MM.1S (cell line): ENCODE results near the gene COA3.

ENCODE experiments used
- EZH2 ChIP-seq: fragments of 300-600 bp; sonication (generic); optimal IDR thresholded peaks from 2 replicates; pipeline ENCODE3; 2017; ENCODE audit warnings: low read depth, mild to moderate bottlenecking, antibody characterized with exemption, low read length, mixed read lengths
- EZH2phosphoT487 ChIP-seq: fragments of 300-600 bp; sonication (generic); IDR thresholded peaks from 2 replicates; pipeline ENCODE4 v1.6.1; 2018; ENCODE audit warnings: antibody characterized with exemption, low read length
- TF ChIP-seq, protein P1 (sequence below): fragments of 300-600 bp; sonication (generic); IDR thresholded peaks from 2 replicates; pipeline ENCODE4 v1.5.1; 2016; ENCODE audit warnings: antibody characterized with exemption, low read length, mixed read lengths

DNA sequence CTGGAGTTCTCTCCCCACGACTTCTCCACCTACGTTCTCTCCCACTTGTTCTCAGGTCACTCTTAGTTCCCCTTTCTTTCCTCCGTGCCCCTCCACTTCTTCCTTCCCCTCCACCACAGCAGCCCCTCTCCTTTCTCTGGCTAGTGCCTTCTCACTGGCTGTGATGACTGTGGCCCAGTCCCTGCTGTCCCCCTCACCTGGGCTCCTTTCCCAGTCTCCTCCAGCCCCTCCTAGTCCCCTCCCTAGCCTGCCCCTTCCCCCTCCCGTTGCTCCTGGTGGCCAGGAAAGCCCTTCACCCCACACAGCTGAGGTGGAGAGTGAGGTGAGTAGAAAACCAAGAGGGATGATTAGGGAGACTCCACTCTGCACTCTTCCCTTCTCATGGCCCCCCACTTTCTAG, 3.4 kb downstream of the COA3 start:
- TF ChIP-seq, protein P1, sequence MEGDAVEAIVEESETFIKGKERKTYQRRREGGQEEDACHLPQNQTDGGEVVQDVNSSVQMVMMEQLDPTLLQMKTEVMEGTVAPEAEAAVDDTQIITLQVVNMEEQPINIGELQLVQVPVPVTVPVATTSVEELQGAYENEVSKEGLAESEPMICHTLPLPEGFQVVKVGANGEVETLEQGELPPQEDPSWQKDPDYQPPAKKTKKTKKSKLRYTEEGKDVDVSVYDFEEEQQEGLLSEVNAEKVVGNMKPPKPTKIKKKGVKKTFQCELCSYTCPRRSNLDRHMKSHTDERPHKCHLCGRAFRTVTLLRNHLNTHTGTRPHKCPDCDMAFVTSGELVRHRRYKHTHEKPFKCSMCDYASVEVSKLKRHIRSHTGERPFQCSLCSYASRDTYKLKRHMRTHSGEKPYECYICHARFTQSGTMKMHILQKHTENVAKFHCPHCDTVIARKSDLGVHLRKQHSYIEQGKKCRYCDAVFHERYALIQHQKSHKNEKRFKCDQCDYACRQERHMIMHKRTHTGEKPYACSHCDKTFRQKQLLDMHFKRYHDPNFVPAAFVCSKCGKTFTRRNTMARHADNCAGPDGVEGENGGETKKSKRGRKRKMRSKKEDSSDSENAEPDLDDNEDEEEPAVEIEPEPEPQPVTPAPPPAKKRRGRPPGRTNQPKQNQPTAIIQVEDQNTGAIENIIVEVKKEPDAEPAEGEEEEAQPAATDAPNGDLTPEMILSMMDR: no peak
- TF ChIP-seq EZH2 (no peak), EZH2phosphoT487 (no peak)
